ENCODE data around the gene APIP. TPM values are rescaled to one million over a fixed set of nuclear protein-coding genes. Genes with fewer than 3 reads are reported as not detected.
A peak's percentile ranks its signal among the peaks of the same experiment; 100 is the strongest.

The APIP gene
- total and polyA plus RNA-seq, 2 donors from 2014 or later = 26.5 to 53.6 TPM

- H3K9me3 ChIP-seq (ENCODE audit: control insufficient read depth in 2 of 3, insufficient read depth in 1 of 3, low read length in 3 of 3) = no peaks in the 10 kb centered on the region
- no peak overlapping the region for H3K4me3 ChIP-seq (ENCODE audit: low read length in 3 of 3)
- no peak for TF ChIP-seq CTCF (IDR thresholded peaks at IDR 0.05; ENCODE audit: borderline replicate concordance, extremely low read depth, insufficient read depth)
- FAIRE-seq (no peak), DNase-seq (peak in 1 of 5 donors; percentile 20)
- no peaks in the 10 kb centered on the region for H3K4me1 ChIP-seq (ENCODE audit: control insufficient read depth in 2 of 3, insufficient read depth in 2 of 3, low read depth in 1 of 3, low read length in 3 of 3)
- intact Hi-C loops (cut with DNase I) = no loop called here
- H3K27me3 ChIP-seq (ENCODE audit: control insufficient read depth, insufficient read depth, low read length) = no peaks in the 10 kb centered on the region
- no peak overlapping the region for H3K27ac ChIP-seq (ENCODE audit: low read depth in 2 of 2, low read length in 2 of 2)
- no peak overlapping the region for H3K9ac ChIP-seq (ENCODE audit: low read length in 3 of 3)
- H3K36me3 ChIP-seq (ENCODE audit: control insufficient read depth in 2 of 3, insufficient read depth in 3 of 3, low read length in 3 of 3) = no peaks in the 10 kb centered on the region
Measured at GRCh38 chr11:34870548-34871196, 45.5 kb downstream of the APIP start.

DNA sequence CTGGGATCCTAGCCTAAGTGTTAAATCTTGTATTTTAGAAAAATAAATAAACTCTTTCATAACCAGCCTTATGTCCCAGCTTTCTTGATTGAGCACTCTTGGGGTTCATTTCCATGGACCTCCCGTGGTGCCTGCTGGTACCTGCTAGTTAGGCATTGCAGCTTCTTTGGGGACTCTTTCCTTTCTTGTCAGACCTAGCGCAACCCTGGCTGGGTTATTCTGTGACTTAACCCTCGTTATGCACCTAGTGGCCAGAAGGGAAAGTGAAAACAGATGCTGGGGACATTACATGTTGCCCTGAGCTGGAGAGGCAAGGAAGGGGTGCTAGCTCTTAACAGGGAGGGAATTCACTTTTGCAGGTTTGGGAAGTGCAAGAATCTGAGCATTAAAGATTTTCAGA is 46.8 kb downstream of the APIP start:
- no peaks in the 10 kb centered on the region for H3K27me3 ChIP-seq (ENCODE audit: control insufficient read depth, insufficient read depth, low read length)
- no peak overlapping the region for H3K27ac ChIP-seq (ENCODE audit: low read depth in 2 of 2, low read length in 2 of 2)
- FAIRE-seq (no peak), DNase-seq (no peak)
- TF ChIP-seq CTCF (IDR thresholded peaks at IDR 0.05; ENCODE audit: borderline replicate concordance, extremely low read depth, insufficient read depth) = no peak
- H3K9me3 ChIP-seq (ENCODE audit: control insufficient read depth in 2 of 3, insufficient read depth in 1 of 3, low read length in 3 of 3) = no peaks in the 10 kb centered on the region
- no peak overlapping the region for H3K4me3 ChIP-seq (ENCODE audit: low read length in 3 of 3)
- no peaks in the 10 kb centered on the region for H3K4me1 ChIP-seq (ENCODE audit: control insufficient read depth in 2 of 3, insufficient read depth in 2 of 3, low read depth in 1 of 3, low read length in 3 of 3)
- no peak overlapping the region for H3K9ac ChIP-seq (ENCODE audit: low read length in 3 of 3)
- intact Hi-C loops (cut with DNase I) = no loop called here
- no peaks in the 10 kb centered on the region for H3K36me3 ChIP-seq (ENCODE audit: control insufficient read depth in 2 of 3, insufficient read depth in 3 of 3, low read length in 3 of 3)

DNA sequence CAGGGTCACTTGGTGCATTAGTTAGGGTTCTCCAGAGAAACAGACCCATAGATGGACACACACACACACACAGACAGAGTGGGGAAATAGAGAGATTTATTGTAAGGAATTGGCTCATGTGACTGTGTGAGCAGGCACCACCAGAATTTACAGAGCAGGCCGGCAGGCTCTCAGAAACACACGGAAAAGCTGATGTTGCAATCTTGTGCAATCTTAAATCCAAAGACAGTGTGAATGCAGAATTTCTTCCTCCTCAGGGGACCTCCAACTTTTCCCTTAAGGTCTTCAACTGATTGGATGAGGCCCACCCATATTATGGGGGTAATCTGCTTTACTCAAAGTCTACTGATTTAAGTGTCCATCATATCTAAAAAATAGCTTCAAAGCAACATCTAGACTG is 49.8 kb downstream of the APIP start:
- Histone ChIP-seq H3K9ac (ENCODE audit: low read length in 3 of 3) (no peak overlapping the region), H3K4me3 (ENCODE audit: low read length in 3 of 3) (no peak overlapping the region), H3K27me3 (ENCODE audit: control insufficient read depth, insufficient read depth, low read length) (no peaks in the 10 kb centered on the region), H3K27ac (ENCODE audit: low read depth in 2 of 2, low read length in 2 of 2) (no peak overlapping the region), H3K9me3 (ENCODE audit: control insufficient read depth in 2 of 3, insufficient read depth in 1 of 3, low read length in 3 of 3) (no peaks in the 10 kb centered on the region), H3K36me3 (ENCODE audit: control insufficient read depth in 2 of 3, insufficient read depth in 3 of 3, low read length in 3 of 3) (no peaks in the 10 kb centered on the region), H3K4me1 (ENCODE audit: control insufficient read depth in 2 of 3, insufficient read depth in 2 of 3, low read depth in 1 of 3, low read length in 3 of 3) (no peaks in the 10 kb centered on the region)
- intact Hi-C loops (cut with DNase I) = no loop called here
- DNase-seq = no peak
- no peak for FAIRE-seq
- no peak for TF ChIP-seq CTCF (IDR thresholded peaks at IDR 0.05; ENCODE audit: borderline replicate concordance, extremely low read depth, insufficient read depth)

DNA sequence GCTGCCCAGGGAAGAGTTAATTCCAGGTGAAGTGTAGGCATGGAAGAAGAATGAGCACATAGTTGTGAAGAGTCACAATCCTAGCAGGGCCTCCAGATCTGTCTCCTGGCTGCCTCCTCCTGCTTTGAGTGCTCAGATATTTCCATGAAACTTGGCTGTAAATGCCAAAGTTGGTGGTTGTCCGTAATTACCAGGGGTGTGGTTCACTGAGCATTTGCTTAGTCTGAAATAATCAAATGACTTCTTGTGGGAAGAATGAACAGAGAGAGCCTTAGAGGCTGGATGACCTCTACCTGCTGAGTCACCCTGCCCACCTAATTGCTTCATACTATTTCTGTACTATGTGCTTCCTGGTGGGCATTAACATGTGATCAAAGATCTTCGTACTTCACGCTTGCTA is 50.9 kb downstream of the APIP start:
- H3K27me3 ChIP-seq (ENCODE audit: control insufficient read depth, insufficient read depth, low read length) = no peaks in the 10 kb centered on the region
- TF ChIP-seq CTCF (IDR thresholded peaks at IDR 0.05; ENCODE audit: borderline replicate concordance, extremely low read depth, insufficient read depth) = no peak
- H3K4me3 ChIP-seq (ENCODE audit: low read length in 3 of 3) = no peak overlapping the region
- H3K4me1 ChIP-seq (ENCODE audit: control insufficient read depth in 2 of 3, insufficient read depth in 2 of 3, low read depth in 1 of 3, low read length in 3 of 3) = no peaks in the 10 kb centered on the region
- FAIRE-seq (no peak), DNase-seq (no peak)
- no peaks in the 10 kb centered on the region for H3K9me3 ChIP-seq (ENCODE audit: control insufficient read depth in 2 of 3, insufficient read depth in 1 of 3, low read length in 3 of 3)
- no peaks in the 10 kb centered on the region for H3K36me3 ChIP-seq (ENCODE audit: control insufficient read depth in 2 of 3, insufficient read depth in 3 of 3, low read length in 3 of 3)
- no peak overlapping the region for H3K27ac ChIP-seq (ENCODE audit: low read depth in 2 of 2, low read length in 2 of 2)
- intact Hi-C loops (cut with DNase I) = no loop called here
- no peak overlapping the region for H3K9ac ChIP-seq (ENCODE audit: low read length in 3 of 3)
